Choroid plexus epithelial cell (primary cell): Measurements from ENCODE around the gene PIK3R6.
"Not testable (repeated sequence)": the region's sequence is repeated elsewhere in the genome, so short reads cannot be mapped to it uniquely, and the experiment has no call there.

Source experiments
- DNase-seq: peaks from one replicate; pipeline ENCODE4 v3.0.0-alpha.2; 2010; ENCODE audit warnings: low read depth
- H3K4me3 ChIP-seq: 2 replicates; pipeline ENCODE4 v1.5.1; 2011; ENCODE audit warnings: low read depth, mild to moderate bottlenecking, control low read depth, low read length, moderate library complexity
- TF ChIP-seq, protein P1 (sequence below): conservative IDR thresholded peaks from 2 replicates; pipeline ENCODE4 v1.5.1; 2011; ENCODE audit warnings: low read depth, mild to moderate bottlenecking, control low read depth, inconsistent platforms, low read length, moderate library complexity

PIK3R6 gene

GRCh38 chr17:8888704-8889302 lies 21.3 kb upstream of the PIK3R6 start:
- no peak for DNase-seq
- no peak overlapping the region for H3K4me3 ChIP-seq
- TF ChIP-seq, protein P1, sequence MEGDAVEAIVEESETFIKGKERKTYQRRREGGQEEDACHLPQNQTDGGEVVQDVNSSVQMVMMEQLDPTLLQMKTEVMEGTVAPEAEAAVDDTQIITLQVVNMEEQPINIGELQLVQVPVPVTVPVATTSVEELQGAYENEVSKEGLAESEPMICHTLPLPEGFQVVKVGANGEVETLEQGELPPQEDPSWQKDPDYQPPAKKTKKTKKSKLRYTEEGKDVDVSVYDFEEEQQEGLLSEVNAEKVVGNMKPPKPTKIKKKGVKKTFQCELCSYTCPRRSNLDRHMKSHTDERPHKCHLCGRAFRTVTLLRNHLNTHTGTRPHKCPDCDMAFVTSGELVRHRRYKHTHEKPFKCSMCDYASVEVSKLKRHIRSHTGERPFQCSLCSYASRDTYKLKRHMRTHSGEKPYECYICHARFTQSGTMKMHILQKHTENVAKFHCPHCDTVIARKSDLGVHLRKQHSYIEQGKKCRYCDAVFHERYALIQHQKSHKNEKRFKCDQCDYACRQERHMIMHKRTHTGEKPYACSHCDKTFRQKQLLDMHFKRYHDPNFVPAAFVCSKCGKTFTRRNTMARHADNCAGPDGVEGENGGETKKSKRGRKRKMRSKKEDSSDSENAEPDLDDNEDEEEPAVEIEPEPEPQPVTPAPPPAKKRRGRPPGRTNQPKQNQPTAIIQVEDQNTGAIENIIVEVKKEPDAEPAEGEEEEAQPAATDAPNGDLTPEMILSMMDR = no peak

GRCh38 chr17:8887834-8888703 lies 20.6 kb upstream of the PIK3R6 start:
- peak; percentile 22 for DNase-seq
- no peak overlapping the region for H3K4me3 ChIP-seq
- TF ChIP-seq, protein P1 = peak; percentile 46

DNA sequence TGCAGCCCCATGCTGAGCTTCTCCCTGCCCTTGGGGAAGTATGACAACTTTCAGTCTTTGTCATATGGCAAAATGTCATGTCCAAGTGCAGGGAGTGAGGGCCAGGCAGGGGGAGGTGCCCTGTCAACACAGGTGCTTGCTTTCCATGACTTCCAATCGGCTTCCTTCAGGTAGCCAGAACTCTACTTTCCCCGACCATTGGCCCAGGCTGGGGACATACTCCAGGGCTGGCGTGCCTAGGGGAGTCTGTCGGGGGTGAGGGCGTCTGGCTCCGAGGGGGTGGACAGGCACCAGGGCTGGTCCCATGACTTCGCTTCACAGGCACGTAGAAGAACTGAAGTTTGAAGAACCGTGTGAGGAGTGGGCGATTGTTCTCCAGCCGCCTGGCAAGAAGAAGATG lies 19.8 kb upstream of the PIK3R6 start:
- TF ChIP-seq, protein P1 = no peak
- H3K4me3 ChIP-seq = no peak overlapping the region
- DNase-seq = no peak

GRCh38 chr17:8885967-8886684 lies 18.7 kb upstream of the PIK3R6 start:
- TF ChIP-seq, protein P1 = no peak
- H3K4me3 ChIP-seq = no peak overlapping the region
- no peak for DNase-seq

- H3K4me3 ChIP-seq, DNase-seq: not testable (repeated sequence)
These were observed 17.9 kb upstream of the PIK3R6 start for GRCh38 chr17:8885163-8885966.

- TF ChIP-seq, protein P1 = no peak
- no peak overlapping the region for H3K4me3 ChIP-seq
- no peak for DNase-seq
These were observed 17.0 kb upstream of the PIK3R6 start for GRCh38 chr17:8884336-8884990.
